Dermis blood vessel endothelial cell (primary cell): ENCODE results near the gene CRACR2A. TPM values are rescaled to one million over a fixed set of nuclear protein-coding genes. Genes with fewer than 3 reads are reported as not detected.
A peak's percentile ranks its signal among the peaks of the same experiment; 100 is the strongest.

Source experiments
- DNase-seq: peaks from one replicate; pipeline ENCODE4 v3.0.0; 2010
- total RNA-seq: library from RNA; depleted of rRNA; stranded (reverse); fragments of >200 nt; gene quantifications from 2 replicates; pipeline ENCODE4 v1.2.3, GENCODE V29; 2014

Gene CRACR2A, protein sequence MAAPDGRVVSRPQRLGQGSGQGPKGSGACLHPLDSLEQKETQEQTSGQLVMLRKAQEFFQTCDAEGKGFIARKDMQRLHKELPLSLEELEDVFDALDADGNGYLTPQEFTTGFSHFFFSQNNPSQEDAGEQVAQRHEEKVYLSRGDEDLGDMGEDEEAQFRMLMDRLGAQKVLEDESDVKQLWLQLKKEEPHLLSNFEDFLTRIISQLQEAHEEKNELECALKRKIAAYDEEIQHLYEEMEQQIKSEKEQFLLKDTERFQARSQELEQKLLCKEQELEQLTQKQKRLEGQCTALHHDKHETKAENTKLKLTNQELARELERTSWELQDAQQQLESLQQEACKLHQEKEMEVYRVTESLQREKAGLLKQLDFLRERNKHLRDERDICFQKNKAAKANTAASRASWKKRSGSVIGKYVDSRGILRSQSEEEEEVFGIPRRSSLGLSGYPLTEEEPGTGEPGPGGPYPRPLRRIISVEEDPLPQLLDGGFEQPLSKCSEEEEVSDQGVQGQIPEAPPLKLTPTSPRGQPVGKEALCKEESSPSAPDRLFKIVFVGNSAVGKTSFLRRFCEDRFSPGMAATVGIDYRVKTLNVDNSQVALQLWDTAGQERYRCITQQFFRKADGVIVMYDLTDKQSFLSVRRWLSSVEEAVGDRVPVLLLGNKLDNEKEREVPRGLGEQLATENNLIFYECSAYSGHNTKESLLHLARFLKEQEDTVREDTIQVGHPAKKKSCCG
- 8.8 and 22.1 TPM in 2 replicates for total RNA-seq

GRCh38 chr12:3752741-3753486 is at the start of gene CRACR2A:
Gene CRACR2A (minus strand): TSS chr12:3753109. CDS start chr12:3696999, 56,110 bp downstream.
- peak; percentile 83 for DNase-seq

DNA sequence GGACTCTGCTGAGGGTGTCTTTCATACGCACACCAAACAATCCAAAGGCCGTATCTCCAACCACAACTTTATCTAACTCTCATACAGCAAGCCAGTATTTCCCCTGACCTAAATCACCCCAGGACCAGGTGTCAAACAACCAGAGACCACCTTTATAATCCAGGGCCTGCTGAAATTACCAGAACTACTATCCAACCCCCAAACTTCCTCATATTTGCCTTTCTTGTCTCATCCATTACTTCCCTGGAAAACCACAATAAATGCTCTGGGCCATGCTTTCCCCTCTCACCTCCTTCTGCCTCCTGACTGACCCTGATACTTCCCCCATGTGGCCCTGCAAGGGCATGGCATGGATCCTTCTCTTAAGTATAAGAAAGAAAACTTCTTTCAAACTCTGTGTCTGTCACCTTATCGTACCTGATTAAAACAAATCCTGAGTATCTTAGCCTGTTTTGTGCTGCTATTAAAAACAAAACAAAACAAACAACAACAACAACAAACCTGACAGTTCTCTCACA is 44.7 kb upstream of the CRACR2A start:
- no peak for DNase-seq

DNA sequence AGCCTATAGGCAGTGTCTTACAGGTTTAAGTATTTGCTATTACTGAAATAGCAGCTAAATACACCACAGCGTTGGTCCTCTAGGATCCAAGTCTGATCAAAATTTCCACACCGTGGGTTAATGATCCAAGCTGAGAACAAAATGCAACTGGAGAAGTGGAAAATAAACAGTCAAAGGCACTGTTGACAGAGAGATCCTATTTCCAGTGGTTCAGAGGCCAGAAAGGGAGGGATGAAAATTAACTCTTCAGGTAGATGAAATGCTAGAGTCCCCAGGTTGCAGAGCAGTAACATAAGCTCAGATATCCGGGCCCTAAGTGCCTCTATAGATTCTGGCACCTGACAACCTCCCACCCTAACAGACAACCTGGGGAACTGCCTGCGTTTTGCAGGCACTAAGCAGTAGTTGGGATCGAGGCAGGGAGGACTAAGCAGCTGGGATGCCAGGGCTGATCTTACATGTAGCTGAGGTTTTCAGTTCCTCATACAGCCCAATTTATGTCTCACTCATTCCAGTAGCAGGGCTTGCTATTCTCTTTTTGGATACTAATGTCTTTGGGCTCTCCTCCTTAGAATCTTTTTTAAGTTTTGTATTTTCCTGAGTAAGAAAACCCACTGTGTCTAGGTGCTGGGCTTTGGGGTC is 42.7 kb upstream of the CRACR2A start:
- DNase-seq, result no peak

- no peak for DNase-seq
These were observed 42.2 kb upstream of the CRACR2A start for GRCh38 chr12:3795066-3795465.

GRCh38 chr12:3792623-3793288 is 39.8 kb upstream of the CRACR2A start:
- no peak for DNase-seq

GRCh38 chr12:3791256-3791874 is 38.5 kb upstream of the CRACR2A start:
- no peak for DNase-seq

DNA sequence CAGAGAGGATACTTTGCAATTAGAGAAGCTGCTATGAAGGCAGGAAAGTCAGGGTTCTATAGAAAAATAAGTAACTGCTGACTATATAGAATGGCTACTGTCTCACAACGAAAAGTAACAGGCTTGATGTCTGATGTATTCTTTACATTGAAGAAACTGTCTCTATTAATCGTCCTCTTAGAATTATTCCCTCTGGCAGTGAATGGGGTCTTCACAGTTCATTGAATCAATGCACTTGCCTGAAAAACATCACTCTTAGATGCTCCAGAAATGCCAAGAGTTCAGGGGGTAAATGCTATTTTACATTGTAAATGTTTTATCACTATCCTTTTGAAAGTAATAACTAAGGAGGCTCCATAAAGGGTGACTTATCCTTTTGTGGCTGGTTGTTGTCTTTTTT is 37.7 kb upstream of the CRACR2A start:
- DNase-seq, result no peak

GRCh38 chr12:3789838-3790237 is 36.9 kb upstream of the CRACR2A start:
- DNase-seq, result no peak

GRCh38 chr12:3777206-3777809 is 24.4 kb upstream of the CRACR2A start:
- peak; percentile 75 for DNase-seq

DNA sequence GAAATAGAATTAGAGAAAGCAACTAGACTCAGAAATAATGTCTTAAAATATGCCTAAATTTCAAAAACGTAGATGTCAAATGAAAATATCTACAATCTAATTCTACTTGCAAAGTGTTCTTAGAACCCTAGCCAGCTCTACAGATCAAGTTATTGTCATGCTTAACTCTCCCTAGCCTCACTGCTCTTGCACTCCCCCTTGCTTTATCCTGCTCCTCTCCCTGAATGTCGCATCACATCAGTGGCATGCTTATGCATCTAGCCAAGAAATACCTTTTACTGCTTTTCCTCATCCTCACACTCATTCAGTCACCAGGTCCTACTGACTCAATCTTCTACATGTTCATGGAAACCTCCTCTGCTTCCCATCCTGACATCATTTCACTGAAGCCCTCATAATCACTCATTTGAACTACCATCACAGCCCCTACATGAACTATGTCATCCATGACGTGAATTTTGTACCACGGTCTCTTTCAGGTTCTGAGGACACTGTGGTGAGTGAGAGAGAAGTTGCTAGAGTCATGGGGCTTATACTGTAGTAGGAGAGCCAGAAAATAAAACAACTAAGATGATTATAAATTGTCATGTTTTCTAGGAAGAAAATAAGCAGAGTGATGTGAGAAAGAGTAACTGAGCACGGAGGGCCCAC is 22.6 kb upstream of the CRACR2A start:
- no peak for DNase-seq

DNA sequence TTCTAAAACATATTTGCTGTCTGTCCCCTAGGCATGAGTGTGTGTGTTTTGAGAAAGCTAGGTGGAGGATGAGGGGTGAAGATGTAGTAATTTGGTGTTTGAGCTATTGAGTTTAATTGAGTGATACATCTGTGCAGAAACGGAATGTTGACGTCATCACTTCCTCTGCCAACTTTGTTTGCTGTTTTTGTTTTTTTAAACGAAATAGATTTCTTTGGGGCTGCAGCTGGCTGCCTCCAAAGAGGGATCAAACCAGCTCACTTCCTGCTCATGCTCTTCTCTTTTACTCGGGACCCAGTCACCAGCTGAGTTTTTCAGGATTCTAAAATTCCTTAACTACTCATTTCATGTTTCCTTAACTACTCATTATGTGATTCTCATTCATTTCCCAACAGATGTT is 19.5 kb upstream of the CRACR2A start:
- DNase-seq, result peak; percentile 60

GRCh38 chr12:3771853-3772252 is 18.9 kb upstream of the CRACR2A start:
- no peak for DNase-seq

DNA sequence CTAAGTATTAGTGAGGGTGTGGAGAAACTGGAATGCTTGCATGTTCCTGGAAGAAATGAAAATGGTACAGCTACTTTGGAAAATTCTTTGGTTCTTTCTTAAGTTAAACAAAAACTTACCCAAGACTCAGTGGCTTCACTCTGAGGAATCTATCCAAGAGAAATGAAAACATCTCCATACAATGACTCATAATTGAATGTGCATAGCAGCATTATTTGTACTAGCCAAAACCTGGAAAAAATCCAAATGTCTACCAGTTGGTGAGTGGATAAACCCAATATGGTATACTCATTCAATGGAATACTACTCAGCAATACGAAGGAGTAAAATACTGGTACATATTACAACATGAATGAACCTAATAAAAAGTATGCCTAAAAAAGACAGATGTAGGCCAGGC is 18.0 kb upstream of the CRACR2A start:
- peak; percentile 59 for DNase-seq

GRCh38 chr12:3768911-3769447 is 16.1 kb upstream of the CRACR2A start:
- DNase-seq, result no peak

- DNase-seq, result no peak
These were observed 8.3 kb upstream of the CRACR2A start for GRCh38 chr12:3761116-3761735.

GRCh38 chr12:3759878-3760277 is 7.0 kb upstream of the CRACR2A start:
- no peak for DNase-seq

DNA sequence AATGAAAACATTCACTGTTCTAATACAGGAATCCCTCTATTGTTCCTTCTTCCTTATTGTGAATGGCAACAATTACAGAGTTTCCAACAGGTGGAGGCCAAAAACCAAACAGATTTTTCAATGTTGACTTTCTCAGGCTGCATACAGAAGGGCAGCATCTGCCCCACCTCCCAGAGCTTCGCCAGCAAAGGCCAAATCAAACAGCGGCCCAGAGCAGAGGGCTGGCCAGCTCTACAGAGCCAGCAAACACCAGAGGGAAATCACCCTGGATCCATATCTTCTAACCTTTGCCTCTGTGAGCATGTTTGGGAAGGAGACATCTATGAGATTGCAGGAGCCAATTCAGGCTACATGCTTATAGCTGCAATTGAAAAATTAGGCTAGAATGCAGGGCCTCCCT is 4.4 kb upstream of the CRACR2A start:
- DNase-seq, result peak; percentile 38

GRCh38 chr12:3755898-3756297 is 3.0 kb upstream of the CRACR2A start:
- DNase-seq, result no peak

- peak; percentile 10 for DNase-seq
These were observed 805 bp upstream of the CRACR2A start for GRCh38 chr12:3753544-3754284.
